ENCODE measurements around the gene COPB1.

- TF ChIP-seq CTCF (IDR thresholded peaks at IDR 0.05): no peak
- no peak for TF ChIP-seq EP300 (IDR thresholded peaks at IDR 0.05)
- no peak for TF ChIP-seq POLR2A (IDR thresholded peaks at IDR 0.05)
Observed at GRCh38 chr11:14499178-14499559, 442 bp downstream of the COPB1 start.

Measured in ovary (tissue), 3 donors.